Cerebellar nuclear complex (tissue), 1 donor: Measurements from ENCODE around the gene COPG2.

Experiments used
- DNase-seq, 2 experiments: peaks; one replicate each; lab custom pipeline; 2025; lab: John Stamatoyannopoulos, UW

Gene COPG2

DNA sequence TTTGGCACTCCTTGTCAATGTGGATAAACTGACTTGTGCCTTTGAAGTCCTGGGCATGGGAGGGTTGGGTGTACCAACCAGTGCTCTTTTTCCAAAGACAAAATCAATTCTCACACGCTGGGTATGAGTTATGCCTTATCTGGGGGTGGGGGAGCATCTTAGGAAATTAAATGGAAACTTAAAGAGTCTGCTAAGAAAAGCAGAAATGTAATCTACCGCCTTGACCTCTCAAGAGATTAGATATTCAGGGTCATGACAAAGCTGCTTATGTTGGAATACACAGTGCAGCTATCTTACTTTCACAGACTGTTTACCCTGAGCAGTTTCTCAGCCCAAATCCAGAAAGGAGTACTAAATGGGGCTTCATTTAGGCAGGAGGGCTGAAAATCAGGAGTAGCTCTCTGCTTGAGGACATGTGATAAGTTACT, 174.1 kb downstream of the COPG2 start:
- no peak for DNase-seq

DNA sequence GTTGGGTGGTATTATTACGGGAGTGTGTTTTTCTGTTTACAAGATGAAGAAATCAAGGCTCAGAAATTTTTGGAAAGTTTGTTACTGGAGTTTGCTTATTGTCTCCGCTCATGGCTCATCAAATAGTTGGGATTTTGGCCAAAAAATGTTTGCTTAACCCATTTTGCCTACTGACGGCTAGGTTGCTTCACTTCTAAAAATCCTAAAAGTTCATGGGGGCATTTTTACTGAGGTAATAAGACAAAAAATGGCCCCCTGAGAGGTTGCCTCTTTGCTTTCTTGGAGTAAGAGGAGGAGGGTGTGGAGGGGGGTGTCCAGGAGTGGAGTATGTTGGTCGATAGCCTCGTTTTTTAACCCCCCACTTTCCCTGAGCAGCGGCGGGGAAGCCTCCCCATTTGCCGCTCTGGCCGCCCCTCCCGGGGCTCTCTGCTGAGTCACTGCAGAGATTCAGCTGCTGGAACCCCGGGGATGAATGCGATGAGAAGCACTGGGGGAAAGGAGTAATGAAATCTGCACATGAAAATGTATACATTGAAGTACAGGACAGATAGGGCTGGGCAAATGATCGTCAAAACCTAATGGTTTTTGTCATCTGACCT, 175.2 kb downstream of the COPG2 start:
- no peak for DNase-seq

DNA sequence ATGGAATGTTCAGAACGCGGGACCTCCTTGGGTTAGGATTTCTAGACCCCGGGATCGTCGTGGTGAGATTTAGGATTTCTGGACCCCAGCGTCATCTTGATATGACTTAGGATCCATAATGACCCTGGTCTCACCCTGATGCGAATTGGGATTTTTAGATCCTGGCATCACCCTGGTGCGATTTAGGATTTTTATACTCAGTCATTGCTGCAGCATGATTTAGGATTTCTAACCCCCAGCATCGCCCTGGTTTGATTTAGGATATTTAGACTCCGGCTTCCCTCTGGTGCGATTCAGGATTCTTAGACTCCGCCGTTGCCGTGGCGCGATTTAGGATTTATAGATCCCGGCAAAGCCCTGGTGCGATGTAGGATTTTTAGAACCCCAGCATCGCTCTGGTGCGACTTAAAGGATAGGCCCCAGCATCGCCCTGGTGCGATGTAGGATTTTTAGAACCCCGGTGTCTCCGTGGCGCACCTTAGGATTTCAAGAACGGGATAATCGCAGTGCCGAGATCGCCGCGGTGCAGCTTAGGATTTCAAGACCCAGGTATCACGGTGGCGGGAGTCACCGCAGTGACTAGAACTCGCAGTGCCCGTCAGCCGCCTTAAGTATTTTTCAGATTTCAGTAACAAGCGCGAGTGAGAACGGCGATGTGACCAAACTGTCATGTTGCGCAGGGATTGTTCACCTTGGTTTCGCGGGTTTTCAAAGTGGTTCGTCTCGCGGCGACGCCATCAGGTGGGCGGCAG, 175.8 kb downstream of the COPG2 start:
- no peak for DNase-seq

DNA sequence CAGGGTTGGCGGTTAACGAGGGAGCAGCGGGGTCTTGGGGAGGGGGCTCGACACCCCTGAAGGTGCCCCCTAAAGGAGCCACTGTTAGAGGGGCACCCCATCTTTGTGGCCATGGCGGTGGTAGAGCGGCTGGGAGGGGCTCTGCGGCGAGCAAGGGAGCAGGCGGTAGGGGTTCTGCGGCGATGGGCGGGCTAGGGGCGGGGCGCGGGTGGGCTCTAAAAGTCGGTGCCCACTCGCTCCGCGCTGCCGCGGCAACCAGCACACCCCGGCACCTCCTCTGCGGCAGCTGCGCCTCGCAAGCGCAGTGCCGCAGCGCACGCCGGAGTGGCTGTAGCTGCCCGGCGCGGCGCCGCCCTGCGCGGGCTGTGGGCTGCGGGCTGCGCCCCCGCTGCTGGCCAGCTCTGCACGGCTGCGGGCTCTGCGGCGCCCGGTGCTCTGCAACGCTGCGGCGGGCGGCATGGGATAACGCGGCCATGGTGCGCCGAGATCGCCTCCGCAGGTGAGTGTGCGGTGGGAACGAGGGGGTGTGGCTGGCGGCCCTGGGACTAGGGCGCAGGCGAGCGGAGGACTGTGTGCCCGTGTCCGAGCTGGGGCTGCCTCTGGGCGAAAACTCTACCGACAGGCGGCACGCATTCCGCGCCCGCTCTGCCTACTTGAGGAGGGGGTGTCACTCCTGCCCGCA, 176.6 kb downstream of the COPG2 start, which contains the start of gene MEST:
Gene MEST, plus strand, starts transcription at position 245 of the 682 bp plus-strand sequence. Its CDS starts 229 bp downstream, at position 474.
- DNase-seq: no peak

DNA sequence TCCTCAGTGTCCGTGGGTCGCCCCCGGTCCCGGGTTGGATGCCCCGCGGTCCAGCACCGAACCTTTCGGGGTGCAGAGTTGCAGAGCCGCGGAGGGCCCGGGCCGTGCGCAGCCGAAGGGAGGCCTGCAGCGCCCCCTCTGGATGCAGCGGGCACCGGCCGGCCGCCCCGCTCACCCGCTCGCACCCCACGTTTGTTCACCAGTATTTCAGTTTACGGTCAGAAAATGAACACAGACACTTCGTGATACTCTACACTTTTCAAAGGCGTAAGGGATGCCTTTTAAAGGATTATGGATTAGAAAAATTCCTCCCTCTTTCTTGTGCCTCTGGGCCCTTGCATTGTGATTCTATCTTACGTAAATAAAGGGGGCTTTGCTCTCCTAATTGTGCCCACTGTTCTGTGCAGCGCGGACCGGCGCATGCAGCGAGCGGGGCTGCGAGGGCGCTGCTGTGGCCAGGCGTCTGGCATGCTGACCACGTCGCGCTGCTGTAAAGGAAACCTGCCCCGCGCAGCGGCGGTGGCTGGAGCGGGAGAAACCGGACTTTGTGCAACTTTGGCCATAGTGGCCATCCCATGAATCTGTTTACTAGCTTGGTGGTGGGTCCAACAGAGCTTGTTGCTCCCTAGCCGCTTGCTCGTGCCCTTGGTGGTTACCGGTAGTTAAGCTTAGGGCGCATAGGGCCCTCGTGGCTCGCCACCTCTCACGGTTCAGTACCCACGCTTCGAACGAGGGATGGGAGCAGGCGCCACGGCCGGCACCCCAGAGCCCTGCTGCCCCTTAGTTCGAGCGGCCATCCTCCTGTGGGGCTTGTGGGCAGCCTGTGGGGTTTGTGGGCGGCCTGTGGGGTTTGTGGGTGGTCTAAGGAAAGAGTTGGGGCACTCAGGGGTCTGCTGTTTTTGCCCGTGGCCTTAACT, 177.4 kb downstream of the COPG2 start:
- no peak for DNase-seq

DNA sequence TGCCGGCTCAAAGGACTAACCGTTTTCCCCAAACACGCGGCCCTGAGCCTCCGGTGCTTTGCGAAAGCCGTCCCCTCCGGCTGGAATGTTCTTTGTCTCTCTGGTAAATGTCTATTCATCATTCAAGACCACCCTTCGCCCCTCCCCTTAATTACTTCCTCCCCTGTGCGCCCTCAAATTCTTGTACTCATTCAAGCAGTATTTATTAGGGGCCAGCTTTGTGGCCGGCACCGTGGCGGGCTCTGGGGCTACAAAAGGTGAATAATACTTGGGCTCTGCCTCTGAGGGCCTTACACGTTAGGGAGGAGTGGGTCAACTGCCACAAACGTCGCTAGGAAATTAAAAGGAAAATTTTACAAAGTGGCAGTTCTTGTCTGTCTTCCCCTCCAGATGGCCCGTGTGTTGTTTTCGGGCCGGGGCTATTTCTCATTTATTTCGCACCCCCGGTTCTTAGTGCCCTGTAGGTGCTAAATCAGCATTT, 178.2 kb downstream of the COPG2 start:
- no peak for DNase-seq

DNA sequence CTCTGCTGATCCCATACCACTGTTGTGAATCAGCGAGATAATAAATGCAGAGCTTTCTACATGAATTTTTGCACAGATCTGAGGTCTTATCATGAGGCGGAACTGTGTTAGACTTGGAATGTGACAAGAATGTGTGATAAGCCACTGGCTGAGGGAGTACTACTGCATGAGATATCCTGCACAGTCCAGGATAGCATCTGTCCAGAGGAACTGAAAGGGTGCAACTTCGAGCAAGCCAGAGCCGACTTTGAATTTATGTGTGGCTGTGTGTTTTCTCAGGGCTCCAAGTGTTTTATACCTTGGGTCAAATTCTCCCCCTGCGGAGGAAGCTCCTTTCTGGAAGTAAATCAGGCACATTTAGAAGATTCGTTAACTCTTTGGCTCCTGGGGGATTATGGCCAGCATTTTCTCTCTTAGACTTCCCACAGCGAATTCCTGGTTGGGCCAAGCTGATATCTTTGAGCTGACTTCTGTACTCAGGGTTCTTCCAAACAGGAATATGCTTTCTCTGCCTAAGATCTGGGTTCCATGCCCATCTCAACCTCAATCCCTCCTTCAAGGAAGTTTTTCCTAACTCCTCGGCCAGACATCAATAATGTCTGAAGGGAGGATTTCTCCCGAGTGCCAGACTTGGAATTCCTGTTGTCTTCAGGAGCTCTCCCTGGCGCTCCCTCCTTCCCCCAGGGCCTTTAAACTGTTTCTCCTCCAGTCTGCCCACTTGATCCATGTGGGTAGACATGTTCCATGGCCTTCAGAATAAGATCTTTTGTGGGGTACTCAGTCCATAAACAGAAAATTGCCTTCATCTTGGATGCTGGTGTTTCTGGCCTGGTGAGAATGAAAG, 179.2 kb downstream of the COPG2 start:
- no peak for DNase-seq

DNA sequence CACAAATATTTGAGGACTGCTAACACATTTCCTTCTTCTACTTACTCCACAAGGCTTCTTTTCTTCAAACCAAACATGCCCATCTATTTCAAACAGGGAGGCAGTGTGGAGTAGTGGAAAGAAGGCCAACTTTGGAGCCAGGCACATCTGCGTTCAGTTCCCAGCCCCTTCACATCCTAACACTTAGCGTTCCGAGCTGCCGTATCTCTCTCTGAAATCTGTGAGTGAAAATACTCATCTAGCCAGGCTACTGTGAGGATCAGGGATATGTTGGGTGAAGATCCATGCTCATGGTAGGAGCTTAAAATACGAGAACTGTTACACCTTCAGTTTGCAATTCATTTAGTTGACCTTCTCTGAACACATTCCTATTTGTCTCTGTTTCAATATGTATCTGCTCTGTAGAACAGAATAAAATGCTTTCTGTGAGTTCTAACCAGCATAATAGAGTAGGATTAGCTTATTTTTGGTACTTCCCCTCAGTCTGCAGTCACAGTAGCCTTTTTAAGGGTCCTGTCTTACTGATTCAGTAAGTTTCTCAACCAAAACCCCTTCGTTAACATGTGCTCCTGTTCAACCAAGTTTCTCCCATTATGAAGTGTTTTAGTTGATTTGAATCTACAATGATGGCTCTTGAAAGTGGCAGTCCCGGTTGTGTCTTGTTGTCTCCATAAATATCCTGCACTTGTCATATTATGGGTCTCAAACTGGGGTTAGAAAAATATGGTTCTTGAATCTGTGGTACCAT, 180.0 kb downstream of the COPG2 start:
- DNase-seq: no peak

DNA sequence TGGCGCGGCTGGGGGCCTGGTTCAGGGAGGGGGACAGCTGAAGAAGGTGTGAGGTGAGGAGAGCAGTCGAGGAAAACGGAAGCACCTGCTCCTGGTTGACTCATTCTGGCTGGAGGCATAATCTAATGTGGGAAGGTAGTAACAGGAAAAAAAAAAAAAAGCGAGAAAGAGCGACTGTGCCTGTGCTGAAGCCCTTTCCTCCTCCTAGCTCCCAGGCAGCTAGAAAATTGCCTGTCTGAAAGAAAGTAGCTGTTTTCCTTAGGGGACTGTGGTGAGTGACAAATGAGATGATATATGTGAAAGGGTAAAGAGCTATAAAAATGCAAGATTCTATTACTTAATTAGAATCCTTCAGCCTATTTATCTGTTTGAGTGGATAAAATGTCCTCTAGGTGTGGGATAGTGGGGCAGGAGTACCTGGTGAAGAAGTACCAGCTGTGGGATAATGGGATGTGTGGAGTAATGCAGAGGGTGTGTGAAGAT, 181.6 kb downstream of the COPG2 start:
- no peak for DNase-seq

DNA sequence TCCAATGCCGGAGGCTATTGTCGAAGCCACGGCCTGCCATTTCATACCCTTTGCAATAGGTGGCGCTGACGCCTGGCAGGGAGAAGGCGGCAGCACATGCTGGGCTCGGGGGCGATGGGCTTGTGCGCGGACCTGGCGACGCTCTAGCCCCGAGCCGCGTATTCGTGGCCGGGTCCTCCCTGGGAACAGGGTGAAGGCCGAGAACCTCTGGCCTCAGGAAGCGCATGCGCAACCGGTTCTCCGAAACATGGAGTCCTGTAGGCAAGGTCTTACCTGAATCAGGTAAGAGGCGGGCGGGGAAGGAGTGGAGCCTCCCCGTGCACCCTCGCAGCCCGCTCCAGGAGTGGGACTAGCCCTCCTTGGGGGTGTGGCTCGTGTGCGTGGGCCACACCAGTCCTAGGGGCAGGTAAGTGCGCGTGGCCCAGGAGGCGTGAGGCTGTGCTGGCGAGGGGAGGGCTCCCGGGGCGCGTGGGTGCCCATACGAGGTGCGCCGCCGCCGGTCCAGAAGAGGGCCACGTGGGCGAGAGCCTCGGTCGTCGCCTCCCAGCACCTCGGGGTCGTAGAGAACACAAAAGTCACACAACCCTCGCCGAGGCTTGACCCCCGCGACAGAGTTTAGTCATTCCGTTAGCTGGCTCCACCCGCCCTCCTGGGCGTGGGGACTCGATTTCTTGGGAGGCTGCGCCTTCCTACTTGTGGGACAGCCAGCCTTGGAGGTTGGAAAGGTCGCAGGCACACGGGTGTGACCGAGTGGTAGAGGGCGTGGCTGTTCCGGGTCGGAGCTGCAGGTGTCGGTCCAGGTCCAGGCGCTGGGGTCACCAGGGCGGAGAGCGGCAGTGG, 182.2 kb downstream of the COPG2 start:
- peak in 1 of 2 experiments; percentile 16 for DNase-seq

DNA sequence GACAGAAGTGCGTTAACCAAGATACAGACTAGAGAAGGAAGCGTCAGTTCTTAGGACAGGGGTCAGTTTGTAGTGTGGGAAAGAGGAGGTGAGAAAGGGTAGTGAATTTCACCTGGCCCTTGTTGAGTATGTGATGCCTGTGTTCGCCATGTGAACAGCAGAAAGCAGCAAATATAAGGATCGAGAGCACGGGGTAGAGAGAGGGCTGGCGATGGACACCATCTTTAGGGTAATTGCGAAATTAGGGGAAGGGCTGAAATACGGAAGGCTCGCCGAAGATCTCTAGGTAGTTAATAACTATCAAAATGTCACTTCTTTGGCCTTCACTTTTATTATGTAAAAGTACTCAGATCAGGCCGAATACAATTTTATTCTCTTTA, 182.8 kb downstream of the COPG2 start:
- DNase-seq: no peak

DNA sequence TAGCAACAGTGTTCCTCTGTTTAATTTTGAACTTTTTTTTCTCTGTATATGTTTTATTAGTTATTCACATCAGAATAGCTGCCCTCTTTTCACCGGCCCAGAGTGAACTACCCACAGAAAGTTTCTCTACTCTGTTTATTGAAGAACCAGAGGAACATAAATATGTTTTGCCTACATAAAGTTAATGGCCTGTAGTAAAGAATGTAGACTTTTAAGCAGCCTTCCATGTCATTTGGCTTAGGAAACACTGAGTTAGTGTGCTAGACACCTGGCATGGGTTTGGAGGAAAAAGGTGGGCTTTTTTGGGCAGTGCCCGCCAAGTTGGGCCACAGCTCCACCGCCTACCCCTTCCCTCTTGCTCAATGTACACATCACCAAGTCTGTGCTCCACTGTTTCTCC, 185.5 kb downstream of the COPG2 start:
- DNase-seq: no peak

DNA sequence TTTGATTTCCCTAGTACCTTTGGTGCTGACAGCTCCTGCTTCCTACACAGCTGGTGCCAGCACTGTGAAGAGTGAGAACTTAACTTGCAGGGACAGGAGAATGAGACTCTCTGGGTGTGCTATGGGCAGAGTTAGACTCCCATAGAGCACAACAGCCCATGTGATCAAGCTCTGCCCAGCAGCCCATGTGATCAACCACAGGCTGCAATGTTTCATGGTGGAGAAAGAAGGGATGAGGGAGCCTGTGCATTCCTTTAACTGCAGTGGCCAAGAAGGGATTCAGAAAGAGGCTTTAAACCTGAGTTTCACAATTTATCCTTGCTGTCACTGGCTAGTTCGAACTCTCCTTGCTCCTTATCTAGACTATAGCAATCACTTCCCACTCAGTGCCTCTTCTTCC, 186.7 kb downstream of the COPG2 start:
- DNase-seq: no peak

DNA sequence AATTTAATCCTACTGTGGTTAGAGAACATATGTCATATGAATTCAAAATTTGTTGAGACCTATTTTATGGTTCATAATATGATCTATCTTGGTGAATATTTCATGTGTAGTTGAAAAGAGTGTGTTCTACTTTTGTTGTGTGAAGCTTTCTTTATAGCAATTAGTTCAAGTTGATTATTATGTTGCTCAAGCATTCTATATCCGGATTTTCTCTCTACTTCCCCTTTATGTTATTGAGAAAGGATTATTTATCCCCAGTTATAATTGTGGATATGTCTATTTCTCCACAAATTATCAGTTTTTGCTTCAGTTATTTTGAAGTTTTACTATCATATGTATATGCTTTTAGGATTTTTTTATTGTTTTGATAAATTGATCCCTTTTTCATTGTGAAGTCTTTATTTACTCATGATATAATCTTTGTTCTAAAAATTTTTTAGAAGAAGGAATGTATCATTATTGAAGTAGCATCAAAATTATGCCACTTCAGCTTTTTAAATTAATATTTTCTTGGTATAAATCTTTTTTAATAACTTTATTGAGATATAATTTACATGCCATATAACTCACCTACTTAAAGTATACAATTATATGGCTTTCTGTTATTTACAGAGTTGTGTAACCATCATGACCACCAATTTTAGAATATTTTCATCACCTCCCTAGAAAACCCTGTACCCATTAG, 188.7 kb downstream of the COPG2 start:
- no peak for DNase-seq

DNA sequence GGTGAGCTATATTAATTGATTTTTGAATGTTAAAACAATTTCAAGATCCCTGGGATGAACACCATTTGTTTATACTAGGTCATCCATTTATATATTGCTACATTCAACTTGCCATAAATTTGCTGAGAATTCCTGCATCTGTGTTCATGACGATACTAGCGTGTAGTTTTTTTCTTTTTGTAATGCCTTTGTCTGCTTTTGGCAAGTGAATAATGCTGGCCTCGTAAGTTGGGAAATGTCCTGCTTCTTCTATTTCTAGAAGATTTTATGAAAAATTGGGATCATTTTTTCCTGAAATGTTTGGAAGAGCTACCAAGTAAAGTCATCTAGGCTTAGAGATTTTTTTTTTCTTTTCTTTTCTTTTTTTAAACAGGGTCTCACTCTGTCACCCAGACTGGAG, 189.6 kb downstream of the COPG2 start:
- no peak for DNase-seq

DNA sequence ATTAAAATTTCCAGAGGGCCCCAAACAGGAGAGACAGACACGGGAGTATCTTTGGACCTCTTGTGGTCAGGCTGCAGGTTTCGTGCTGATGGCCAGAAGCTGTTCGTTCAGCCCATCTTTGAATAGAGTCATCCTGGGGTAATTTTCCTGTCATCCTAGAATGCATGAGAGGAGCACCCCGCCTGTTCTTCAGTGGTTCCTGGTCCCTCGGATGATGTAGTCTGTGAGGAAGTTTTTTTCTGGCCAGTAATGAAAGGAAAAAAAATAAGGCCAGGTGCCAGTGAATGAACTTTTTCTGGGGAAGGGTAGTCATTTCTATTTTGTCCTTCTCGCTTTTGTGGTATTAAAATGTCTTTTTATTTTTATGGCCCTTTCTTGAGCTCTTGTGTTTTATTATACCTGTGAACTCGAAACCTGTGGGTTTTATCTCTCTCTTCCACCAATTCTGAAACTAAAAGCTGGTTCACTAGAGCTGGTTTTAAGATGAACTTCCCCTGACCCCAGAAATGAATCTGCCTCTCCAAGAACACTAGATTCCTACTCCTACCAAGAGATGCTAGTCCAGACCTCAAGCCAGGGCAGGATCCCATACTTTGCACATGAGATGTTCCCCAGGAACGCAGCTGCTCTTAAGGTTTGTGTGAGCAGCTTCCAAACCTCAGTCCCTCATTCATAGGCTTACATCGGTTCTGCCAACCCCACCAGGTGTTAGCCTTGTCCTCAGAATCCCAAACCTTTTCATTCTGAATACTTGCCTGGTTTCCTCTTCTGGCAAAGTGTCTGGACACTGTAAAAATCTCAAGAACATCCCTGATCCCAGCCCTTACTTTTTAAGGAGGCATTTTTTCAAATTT, 192.0 kb downstream of the COPG2 start:
- no peak for DNase-seq

DNA sequence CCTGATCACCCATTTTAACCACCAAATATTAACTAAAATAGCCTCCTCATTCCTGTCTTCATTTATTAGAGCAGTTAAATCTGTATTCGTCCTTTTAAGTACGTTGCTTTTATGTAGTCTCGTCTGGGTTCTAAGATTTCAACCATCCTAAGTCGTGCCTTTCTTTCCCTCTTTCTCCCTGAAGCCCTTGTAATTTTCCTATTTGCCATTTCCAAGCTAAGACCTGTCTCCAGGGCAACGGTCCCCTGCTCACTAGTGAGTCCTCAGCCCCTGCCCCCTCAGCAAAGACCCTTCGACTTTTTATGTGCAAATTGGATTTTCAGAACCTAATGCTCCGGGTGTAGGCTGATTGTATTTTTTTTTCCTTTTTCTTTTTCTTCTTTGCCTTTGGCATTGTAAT, 192.8 kb downstream of the COPG2 start:
- DNase-seq: no peak

DNA sequence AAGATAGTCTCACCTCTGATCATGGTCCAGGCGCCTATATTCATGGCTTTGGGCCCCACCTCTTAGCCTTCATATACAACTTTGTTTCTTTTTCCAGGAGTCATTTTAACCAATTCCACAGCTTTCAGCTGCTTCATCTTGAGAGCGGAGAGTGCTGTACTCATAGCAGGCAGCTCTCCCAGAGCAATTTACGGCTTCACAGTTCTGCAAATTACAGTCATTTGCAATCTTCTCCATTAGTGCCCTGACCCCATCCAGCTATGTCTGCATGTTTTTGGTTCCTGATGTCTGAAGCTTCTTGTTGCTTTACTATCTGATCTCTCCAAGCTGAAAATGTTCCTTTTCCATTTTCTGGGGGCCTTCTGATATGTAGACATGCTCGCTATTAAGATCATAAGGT, 194.7 kb downstream of the COPG2 start:
- DNase-seq: no peak
